Kidney epithelial cell (primary cell): ENCODE results near the gene BARD1. TPM values are rescaled to one million over a fixed set of nuclear protein-coding genes. Genes with fewer than 3 reads are reported as not detected.
"Not testable (repeated sequence)": the region's sequence is repeated elsewhere in the genome, so short reads cannot be mapped to it uniquely, and the experiment has no call there.

Experiments
- DNase-seq: peaks from one replicate; pipeline ENCODE4 v3.0.0-alpha.2; 2010; ENCODE audit warnings: low read depth
- H3K27me3 ChIP-seq: 2 replicates; pipeline ENCODE4 v1.6.0; 2011; ENCODE audit warnings: low read length; ENCODE audit not compliant: control insufficient read depth, insufficient read depth
- H3K36me3 ChIP-seq: 2 replicates; pipeline ENCODE4 v1.5.1; 2011; ENCODE audit warnings: low read length; ENCODE audit not compliant: control insufficient read depth, insufficient read depth
- H3K4me3 ChIP-seq: 2 replicates; pipeline ENCODE4 v1.5.1; 2011; ENCODE audit warnings: low read depth, mild to moderate bottlenecking, control low read depth, low read length
- total RNA-seq: library from RNA; depleted of rRNA; stranded (reverse); fragments of >200 nt; gene quantifications from 2 replicates; pipeline ENCODE4 v1.2.3, GENCODE V29; 2015
- TF ChIP-seq, protein P1 (sequence below): IDR thresholded peaks from 2 replicates; pipeline ENCODE4 v1.5.1; 2011; ENCODE audit warnings: mild to moderate bottlenecking, moderate library complexity, low read length, control low read depth, inconsistent platforms; ENCODE audit not compliant: insufficient read depth, poor library complexity, severe bottlenecking

Gene BARD1
- total RNA-seq, 1 donor from 2014 or later: 7.7 TPM

DNA sequence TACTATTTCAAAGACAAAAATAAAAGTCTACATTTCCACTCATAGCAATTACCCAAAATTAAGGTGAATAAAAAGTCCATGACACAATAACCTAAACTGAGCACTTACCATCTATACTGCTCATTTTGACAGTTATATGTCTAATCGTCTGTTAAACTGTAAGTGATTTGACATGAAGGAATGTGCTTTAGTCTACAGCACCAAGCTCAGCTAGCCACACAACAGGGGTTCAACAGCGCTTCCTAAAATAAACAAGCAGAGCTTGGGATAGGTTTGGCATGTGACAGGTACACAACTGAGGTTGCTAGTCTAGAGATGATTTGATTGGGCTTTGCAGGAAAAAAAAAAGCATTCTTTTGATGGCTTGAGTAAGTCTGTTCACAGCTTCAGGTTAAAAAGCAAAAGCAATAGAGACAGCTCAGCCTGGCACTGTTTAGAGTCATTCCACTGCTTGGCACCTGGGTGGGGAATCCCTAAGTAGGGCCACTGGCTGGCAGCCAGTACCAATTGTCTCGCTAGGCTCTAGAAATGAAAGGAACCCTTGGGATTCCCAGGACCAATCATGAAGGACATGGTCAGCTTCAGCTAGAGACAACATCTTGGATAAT lies 78.6 kb downstream of the BARD1 start:
- H3K36me3 ChIP-seq: no peaks in the 10 kb centered on the region
- TF ChIP-seq, protein P1, sequence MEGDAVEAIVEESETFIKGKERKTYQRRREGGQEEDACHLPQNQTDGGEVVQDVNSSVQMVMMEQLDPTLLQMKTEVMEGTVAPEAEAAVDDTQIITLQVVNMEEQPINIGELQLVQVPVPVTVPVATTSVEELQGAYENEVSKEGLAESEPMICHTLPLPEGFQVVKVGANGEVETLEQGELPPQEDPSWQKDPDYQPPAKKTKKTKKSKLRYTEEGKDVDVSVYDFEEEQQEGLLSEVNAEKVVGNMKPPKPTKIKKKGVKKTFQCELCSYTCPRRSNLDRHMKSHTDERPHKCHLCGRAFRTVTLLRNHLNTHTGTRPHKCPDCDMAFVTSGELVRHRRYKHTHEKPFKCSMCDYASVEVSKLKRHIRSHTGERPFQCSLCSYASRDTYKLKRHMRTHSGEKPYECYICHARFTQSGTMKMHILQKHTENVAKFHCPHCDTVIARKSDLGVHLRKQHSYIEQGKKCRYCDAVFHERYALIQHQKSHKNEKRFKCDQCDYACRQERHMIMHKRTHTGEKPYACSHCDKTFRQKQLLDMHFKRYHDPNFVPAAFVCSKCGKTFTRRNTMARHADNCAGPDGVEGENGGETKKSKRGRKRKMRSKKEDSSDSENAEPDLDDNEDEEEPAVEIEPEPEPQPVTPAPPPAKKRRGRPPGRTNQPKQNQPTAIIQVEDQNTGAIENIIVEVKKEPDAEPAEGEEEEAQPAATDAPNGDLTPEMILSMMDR: no peak
- DNase-seq: peak; percentile 12
- no peak overlapping the region for H3K4me3 ChIP-seq
- H3K27me3 ChIP-seq: no peaks in the 10 kb centered on the region

DNA sequence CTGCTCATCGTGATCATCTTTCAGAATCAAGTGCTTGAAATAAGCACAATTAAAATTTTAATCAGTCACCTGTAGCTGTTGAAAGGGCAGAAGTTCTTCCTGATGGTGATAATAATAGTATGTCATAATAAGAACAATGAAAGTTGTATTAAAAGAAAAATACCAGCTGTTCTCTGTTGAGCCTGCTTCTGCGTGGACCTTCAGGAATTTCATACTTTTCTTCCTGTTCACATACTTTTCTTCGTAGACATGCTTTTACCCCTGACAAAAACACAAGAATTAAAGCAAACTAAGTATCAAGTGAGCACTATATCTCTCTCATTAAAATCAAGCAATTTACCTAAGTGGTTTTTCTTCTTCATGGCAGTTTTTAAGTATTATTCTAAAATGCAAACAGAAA lies 79.2 kb downstream of the BARD1 start:
- Histone ChIP-seq H3K27me3 (no peaks in the 10 kb centered on the region), H3K4me3 (no peak overlapping the region), H3K36me3 (no peaks in the 10 kb centered on the region)
- TF ChIP-seq, protein P1: no peak
- DNase-seq: no peak

DNA sequence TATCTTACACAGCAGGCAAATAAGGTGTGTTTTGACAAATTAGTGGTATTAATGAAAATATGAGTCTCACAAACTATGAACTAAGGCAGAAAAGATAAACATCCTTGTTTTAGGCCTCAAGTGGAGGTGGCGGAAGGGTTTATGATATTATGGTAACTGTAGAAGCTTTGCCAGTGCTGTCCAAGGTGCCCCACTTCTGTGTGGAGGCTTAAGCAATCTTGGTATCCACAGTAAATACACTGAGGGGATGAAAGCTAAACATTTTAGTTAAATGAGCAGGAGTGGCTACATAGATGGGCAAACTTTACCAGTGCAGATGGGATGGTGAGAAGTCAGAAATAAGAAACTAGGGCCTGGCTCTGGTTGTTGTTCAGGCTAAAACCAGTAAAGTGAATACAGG lies 84.7 kb downstream of the BARD1 start:
- H3K4me3 ChIP-seq: no peak overlapping the region
- DNase-seq: no peak
- TF ChIP-seq, protein P1: no peak
- no peaks in the 10 kb centered on the region for H3K27me3 ChIP-seq
- no peaks in the 10 kb centered on the region for H3K36me3 ChIP-seq

DNA sequence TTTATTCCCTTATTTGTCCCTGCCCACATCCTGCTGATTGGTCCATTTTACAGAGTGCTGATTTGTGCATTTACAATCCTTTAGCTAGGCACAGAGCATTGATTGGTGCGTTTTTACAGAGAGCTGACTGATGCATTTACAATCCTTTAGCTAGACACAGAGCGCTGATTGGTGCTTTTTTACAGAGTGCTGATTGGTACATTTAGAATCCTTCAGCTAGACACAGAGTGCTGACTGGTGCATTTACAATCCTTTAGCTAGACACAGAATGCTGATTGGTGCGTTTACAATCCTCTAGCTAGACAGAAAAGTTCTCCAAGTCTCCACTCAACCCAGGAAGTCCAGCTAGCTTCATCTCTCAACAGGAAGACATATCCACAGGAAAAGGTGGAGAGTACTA lies 91.6 kb downstream of the BARD1 start:
- not testable (repeated sequence) for H3K36me3 ChIP-seq, H3K27me3 ChIP-seq, H3K4me3 ChIP-seq, DNase-seq

DNA sequence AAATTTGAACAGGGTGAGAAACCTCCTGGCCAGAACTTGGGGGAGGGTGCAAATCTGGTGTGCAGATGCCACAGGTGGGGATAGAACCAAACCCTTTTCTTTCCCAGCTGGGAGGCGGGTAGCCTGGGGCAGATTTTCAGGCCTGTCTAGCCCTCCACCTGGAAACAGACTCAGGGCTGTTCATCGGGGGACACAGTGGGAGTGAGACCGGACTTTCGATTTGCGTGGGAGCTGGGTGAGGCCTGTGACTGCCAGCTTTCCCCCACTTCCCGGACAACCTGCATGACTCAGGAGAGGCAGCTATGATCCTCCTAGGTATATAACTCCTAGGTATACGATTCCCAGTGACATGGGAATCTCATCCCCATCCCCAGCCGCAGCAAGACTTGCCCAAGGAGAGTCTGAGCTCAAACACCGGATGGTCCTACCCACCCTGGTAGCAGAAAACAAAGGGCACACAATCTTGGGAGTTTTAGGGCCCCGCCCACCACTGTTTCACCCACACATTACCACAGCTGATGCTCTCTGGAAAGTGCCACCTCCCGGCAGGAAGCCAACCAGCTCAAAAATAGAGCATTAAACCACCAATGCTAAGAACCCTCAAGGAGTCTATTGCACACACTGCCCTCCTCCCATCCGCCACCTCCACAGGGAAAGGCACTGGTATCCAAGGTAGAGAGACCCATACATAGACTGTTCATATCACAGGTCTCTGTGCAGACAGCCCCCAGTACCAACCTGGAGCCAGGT lies 92.5 kb downstream of the BARD1 start:
- Histone ChIP-seq H3K4me3 (no peak overlapping the region), H3K36me3 (no peaks in the 10 kb centered on the region), H3K27me3 (no peaks in the 10 kb centered on the region)
- TF ChIP-seq, protein P1: no peak
- no peak for DNase-seq

DNA sequence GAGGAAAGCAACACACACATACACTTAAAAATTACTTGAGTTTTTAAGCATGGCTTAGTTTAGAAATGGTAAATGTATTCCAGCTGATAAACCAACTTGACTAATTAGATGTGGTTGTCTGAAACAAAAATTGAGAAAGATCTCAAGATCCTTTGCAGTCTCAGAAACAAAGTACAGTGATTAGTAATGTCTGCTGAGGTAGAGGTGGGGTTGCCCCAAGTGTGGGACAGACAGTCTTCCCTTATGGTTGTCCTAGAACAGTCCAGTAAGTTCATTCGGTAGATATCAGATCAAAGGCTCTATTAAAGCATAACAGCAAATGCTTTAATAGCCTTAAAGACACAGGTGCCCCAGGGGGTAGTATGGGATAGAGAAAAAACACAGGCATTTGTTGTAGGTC lies 94.5 kb downstream of the BARD1 start:
- H3K27me3 ChIP-seq: no peaks in the 10 kb centered on the region
- no peaks in the 10 kb centered on the region for H3K36me3 ChIP-seq
- DNase-seq: no peak
- TF ChIP-seq, protein P1: no peak
- H3K4me3 ChIP-seq: no peak overlapping the region
